Stimulated activated CD8-positive, alpha-beta memory T cell treated with anti-CD3 and anti-CD28 coated beads, Interleukin-12 subunit alpha, Interleukin-12 subunit beta, amount 100 ng/mL, for 1 hour (primary cell): Measurements from ENCODE around the gene ATOH7.
"Not testable (repeated sequence)": the region's sequence is repeated elsewhere in the genome, so short reads cannot be mapped to it uniquely, and the experiment has no call there.

Experiments used
- DNase-seq: peaks from one replicate; pipeline ENCODE4 v3.0.0-alpha.2; 2020; ENCODE audit warnings: low read depth

The ATOH7 gene

DNA sequence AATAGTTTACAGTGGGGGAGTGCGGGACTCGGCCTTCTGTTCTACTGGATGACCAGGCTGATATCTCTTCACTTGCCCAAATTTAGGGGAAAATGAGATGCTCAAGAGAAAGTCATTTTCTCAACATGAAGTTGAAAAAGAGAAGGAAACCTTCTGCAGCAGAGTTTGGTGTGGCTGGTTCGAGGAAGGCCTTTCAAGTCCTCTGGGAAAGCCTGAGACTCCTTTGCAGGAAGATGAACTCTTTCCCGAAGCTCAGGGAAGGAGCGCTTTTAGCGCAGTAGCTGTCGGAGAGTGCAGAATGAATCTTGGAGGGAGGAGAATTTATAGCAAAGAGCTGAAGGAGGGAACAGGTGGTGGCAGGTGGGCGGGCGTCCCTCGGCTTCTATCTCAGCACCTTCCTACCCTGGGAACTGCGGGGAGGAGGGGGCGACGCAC is at the start of gene ATOH7:
Gene ATOH7 (minus strand): TSS at position 297 of the 435 bp plus-strand sequence. CDS start 436 bp downstream, outside the sequence.
- DNase-seq = no peak

DNA sequence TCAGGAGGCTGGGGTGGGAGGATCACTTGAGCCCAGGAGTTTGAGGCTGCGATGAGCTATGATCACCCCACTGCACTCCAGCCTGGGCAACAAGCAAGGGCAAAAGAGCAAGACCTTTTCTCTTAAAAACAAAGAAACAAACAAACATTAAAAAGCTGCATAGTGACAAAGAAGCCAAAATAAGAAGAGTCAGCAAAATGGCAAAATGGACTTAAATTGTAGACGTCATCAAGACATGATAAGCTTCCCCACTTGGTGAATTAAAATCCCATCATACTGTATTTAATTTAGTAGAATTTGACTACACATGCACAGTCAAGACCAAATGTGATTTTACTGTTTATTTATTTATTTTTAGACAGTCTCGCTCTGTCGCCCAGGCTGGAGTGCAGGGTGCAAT is 48.8 kb upstream of the ATOH7 start:
- DNase-seq = no peak

DNA sequence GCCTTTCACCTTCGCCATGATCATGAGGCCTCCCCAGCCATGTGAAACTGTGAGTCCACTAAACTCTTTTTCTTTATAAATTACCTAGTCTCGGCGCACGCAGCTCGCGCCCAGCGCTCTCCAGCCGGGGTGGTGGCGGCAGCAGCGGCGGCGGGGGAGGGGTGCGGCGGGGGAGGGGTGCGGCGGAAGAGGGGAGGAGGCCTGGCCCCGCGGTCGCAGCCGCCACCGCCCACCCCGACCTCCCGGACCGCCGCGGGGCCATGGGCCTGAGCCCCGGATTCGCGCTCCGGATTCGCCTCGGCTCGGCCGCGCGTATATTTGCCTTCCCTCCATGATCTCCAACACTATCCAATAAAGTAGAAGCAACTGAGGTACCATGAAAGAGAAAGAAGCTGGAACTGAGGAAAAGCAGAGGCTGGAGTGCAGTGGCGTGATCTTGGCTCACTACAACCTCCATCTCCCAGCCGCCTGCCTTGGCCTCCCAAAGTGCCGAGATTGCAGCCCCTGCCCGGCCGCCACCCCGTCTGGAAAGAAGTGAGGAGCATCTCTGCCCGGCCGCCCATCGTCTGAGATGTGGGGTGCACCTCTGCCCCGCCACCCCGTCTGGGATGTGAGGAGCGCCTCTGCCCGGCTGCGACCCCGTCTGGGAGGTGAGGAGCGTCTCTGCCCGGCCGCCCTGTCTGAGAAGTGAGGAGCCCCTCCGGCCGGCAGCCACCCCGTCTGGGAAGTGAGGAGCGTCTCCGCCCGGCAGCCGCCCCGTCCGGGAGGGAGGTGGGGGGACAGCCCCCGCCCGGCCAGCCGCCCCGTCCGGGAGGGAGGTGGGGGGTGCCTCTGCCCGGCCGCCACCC is 47.2 kb upstream of the ATOH7 start:
- DNase-seq = not testable (repeated sequence)

DNA sequence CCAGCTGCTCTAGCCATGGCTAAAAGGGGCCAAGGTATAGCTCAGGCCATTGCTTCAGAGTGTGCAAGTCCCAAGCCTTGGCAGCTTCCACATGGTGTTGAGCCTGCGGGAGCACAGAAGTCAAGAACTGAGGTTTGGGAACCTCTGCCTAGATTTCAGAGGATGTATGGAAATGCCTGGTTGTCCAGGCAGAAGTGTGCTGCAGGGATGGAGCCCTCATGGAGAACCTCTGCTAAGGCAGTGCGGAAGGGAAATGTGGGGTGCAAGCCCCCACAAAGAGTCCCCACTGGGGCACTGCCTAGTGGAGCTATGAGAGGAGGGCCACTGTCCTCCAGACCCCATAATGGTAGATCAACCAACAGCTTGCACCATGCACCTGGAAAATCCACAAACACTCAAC is 45.9 kb upstream of the ATOH7 start:
- DNase-seq = not testable (repeated sequence)

DNA sequence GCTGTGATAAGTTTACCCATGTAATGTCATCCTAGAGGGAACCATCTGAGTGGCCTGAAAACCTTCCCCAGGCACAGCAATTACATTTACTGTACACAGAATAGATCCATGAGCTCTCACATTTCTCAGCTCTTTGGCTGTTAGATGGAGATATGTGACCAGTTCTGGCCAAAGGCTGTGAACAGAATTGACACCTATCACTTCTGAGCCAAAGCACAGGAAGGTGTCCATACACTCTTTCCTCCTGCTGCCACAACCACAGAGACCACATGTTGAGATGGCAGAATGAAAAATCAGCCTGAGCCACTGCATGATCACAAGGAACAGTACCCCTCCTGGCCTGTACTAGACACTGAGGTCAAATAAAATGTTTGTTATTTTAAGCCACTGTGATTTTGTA is 44.3 kb upstream of the ATOH7 start:
- DNase-seq = no peak

DNA sequence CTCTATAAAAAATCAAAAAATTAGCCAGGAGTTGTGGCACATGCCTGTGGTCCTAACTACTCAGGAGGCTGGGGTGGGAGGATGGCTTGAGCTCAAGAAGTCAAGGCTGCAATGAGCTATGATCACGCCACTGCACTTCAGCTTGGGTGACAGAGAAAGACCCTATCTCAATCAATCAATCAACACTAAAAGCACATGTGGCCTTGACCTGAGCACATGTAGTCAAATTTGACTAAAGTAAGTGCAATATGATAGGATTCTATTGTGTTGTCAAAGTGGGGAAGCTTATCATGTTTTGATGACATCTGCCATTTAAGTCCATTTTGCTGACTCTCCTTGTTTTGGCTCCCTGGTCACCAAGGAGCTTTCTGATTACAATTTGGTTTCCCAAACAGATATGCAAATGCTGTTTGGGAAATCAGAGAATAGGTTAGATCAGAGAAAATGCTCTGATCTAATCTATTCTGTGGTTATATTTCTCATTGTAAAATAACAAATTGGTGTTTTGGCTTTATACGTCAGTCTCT is 43.8 kb upstream of the ATOH7 start:
- DNase-seq = no peak

DNA sequence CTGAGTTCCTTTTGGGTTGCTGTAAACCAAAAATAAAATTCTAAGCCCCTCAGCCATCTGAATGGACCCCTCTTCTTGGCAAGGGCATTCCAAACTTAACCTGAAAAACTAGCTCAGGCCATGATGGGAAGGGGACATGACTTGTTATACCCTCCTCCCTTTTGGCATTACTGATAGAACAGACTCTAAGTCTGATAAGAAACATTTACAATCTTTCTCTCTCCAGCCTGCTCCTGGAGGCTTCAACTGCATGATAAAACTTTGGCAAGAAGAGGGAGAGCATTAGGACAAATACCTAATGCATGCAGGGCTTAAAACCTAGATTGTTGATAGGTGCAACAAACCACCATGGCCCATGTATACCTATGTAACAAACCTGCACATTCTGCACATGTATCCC is 40.9 kb upstream of the ATOH7 start:
- DNase-seq = no peak

DNA sequence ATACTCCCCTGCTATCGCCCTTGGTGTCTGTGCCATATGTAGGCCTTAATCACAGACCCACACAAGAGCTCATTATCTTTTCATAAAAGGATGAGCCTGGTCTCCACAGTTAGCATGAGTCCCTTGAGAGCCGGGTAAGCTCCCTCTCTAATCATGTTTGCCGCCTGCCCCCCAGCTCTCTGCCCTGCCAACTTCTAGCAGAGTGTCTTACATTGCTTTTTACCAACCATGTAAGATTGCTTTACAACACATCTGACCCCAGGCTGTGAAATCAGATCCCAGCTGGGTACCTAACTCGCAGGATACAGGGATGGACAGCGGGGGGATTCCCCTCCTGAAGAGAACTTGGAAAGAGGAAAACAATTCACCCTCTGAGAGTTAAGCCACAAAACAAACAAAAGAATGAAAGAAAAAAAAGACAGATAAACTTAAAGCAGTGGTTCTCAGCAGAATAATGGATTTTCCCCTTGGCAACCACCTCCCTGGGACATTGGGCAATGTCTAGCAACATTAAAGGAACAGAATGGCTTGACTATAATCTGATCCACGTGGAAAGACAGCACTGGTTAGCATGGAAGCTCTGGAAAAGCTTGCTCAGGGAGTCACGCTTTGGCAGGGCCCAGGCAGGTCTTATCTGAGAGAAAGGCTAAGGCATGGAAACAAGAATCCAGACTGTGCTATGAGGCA is 39.4 kb upstream of the ATOH7 start:
- no peak for DNase-seq

DNA sequence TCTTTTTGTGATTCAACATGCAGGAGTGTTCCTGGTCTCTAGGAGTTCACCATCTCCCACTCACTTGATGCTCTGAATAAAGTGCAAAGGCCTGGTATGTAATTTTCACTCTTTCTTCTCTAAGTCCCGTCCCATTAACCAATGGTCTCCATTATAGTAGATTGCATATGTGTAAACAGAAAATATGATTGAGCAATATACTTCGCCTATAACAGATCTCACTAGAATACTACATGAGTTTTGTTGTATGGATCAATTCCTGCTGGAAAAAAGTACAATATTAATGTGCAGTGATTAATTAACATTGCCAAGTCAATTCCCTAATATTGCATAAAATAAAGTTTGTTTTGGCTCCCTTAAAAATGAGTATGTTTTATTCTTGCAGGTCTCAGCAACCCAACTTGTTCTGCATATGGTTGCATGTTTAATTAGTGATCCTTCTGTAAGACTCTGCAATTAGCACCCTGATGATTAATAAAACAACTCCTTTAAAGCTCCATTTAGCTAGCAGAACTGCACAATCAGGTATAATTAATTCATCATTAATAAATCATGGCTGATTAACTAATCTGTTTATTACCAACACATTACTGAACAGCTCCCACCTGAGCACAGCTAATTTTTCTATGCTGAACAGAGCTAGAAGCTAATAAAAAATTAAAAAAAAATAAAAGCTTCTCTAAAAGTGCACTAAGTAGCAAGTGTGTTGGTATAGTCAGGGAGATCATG is 37.8 kb upstream of the ATOH7 start:
- DNase-seq = no peak

DNA sequence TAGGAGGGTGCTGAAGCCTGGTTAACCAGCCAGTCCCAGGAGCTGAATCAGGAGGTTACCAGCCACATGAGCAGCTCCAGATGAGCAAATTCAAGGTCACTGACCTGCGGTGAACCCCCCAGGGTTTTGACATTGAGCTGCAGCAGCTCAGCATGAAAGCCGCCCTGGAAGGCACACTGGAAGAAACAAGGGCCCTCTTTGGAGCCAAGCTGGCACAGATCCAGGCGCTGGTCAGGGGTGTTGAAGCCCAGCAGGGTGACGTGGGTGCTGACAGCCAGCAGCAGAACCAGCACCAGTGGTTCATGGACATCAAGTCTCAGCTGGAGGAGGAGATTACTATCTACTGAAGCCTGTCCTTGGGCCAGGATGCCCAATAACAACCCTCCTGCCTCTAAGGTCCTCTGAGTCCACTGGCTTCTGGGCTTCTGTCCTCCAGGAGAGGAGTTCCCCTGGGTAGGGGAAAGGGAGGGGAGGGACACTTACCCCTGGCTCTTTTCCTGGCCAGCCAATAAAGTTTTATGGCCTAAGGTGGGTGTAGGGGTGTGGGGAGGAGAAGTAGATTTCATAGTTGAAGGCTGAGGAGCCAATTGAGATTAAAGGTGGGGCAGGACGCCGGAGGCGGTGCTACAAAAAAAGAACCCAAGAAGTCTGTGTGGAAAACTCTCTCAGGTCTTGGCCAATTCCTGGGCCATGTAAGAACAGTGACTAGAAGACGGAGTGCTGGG is 29.4 kb upstream of the ATOH7 start:
- DNase-seq = no peak

DNA sequence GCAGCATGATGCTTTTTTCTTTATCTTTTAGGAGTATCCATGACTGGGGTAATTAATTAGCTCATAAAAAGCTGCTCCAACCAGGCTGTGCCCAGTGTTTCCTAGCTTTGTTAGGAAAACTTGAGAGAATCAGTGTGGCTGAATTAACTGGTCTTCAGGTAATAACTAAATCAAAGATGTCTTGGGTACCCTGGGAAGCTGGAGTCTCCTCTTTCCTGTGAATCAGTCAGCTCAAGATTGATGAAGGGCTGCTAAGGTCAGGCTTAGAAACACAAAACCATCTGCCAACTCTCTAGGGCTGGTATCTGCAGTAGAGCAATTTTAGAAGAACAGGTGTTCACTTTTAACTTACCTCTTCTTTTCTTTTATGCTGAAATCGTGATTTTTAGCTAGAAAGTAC is 21.4 kb upstream of the ATOH7 start:
- no peak for DNase-seq

DNA sequence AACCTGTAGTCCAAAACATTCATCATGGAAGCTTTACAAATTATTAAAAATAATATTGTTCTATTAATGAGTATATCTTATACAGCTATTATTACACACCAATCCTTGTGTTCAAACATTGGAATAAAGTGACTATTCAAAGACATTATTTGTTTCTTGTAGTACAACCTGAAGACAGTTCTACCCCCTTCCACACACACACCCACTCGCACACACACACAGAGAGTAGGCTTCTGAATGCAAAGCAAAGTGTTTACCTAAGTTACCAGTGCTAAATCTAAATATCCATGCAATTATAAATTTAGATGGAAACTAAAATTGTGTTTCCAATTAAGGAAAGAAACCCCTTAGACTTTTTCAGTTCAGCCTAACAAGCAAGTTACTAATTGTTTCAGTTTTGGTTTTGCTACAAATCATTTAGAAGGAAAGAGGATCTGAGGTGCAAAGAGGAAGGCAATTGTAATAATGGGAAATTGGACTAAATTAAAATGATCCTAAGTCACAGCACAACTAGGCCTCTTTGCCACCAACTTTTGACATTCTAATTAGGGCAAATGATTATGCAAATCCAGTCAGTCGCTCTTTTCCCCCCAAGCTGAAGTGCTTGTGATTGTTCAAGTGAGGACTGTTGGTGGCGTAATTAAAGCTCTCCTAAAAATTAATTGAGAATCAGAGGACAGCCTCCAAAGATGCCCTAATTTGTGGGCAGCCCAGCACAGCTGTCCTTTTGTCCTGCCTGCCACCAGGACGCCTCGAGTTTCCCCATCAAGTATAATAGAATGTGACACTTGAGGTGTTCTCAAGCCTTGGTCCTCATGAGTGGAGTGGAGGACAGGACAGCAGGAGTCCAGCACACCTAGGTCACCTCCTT is 19.9 kb upstream of the ATOH7 start:
- no peak for DNase-seq

DNA sequence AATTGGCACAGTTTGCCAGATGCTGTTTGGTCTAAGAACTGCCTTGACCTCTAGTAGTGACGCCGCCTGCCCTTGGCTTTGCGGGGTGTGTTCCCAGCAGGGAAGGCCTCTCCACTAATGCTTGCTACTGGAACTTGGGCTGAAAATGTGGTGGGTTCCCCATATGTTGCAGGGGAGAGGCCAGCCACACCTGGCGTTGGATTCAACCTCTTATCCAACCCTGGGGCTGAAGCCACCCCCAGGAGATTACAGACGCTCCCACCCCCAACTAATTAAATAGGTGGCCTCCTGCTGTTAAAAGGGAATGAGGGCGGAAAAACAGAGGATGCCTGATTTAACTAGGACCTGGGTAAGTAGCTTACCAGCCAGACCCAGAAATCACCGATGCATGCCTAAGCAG is 19.2 kb upstream of the ATOH7 start:
- no peak for DNase-seq

DNA sequence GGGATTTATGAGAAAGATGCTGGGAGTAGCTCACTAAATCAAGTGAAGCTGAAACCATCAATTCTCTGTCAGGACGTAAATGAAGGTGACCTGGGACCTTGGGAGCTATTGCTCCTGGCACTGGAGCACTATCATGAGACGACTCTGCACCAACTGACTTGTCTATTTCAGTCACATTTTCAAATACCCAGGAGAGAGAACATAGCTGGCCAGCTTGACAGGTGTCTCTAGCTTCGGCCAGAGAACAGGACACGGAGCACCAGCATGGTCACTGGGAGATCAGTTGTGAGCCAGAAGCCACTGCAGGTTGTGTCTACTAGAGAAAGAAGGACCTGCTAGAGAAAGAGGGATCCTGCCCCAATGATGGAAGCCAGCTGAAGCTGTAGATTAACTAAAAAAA is 17.4 kb upstream of the ATOH7 start:
- DNase-seq = no peak

DNA sequence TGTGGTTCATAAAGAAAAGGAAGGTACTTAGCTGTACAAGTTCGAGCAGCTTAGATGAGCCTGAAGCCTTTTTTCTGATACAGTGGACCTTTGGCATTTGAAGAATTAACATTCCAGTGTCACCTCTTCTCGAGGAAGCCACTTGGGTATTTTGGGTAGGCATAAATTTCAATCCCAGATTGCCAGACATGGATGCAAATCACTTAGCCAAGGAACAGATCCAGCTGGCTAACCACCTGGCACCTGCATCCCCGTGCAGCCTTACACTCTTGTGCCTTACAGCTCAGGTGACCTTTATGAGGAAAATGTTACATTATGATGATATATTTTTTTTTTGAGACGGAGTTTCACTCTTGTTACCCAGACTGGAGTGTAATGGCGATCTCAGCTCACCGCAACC is 16.0 kb upstream of the ATOH7 start:
- DNase-seq = no peak

DNA sequence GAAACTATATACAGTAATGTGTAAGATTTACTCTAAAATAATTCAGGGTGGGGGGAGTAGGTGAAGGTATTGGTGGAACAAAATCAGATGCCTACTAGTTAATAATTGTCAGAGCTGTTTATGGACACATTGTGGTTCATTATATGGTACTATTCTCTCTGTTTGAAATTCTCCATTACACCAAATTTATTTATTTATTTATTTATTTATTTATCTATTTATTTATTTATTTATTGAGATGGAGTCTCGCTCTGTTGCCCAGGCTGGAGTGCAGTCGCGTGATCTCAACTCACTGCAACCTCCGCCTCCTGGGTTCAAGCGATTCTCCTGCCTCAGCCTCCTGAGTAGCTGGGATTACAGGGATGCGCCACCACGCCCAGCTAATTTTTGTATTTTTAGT is 14.5 kb upstream of the ATOH7 start:
- not testable (repeated sequence) for DNase-seq

DNA sequence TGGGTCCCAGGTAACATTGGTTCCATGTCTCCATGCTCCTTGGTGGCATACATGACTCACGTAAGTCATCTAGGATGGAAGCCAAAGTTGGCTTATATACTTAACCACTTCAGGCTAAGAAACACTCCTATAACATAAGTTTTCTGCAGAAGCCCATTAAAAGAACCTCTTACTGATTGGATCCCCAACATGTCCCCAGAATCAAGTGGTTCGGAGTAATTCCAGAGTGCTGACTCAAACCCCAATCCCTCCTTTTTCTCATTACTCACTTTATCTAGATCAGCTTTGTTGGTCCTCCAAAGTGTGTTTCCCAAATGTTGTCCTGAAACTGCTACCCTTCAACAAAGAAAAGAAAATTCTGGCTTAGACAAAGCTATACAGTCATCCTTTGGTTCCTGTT is 10.1 kb upstream of the ATOH7 start:
- DNase-seq = no peak

DNA sequence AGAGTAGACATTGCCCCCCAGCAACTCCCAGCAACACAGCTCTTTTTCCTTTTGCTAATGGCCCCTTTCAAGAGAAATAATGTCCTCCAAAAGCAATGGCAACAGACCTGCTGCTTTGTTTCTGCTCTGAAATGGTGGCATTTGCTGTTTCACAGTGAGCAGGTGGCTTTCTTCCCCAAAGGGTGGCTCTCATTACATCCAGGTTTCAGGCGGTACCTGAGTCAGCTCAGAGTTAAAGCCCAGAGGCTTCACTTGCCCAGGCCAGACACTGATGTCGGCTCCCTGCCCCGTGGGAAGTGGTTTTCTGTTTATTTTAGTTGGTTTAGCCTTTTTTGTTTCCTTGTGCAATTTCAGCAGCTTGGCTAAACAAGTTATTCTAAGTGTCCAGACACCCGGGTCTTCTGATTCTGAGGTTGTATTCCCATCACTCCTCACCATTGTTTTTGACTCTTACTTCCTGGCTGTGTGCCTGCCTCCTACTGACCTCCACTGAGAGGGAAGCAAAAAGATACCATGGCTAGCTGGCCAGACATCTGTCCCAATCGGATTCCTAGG is 7.8 kb upstream of the ATOH7 start:
- DNase-seq = no peak

DNA sequence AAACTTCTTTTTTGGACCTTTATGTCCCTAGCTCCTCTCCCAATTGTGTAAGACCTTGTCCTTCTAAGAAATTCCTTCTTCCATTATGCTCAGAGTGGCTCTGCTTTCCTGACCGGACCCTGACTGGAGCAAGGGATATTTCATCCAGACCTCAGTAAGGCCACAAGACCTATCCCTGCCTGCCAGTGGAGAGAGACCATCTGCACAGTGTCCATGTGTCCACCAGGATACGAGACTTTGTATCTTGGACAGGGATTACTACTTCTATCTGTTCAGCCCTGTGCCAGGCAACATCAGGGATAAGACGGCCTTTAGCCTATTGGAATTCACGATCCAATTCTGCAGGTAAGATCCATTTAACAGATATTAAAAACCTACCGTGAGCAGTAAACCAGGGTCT is 7.2 kb upstream of the ATOH7 start:
- no peak for DNase-seq

DNA sequence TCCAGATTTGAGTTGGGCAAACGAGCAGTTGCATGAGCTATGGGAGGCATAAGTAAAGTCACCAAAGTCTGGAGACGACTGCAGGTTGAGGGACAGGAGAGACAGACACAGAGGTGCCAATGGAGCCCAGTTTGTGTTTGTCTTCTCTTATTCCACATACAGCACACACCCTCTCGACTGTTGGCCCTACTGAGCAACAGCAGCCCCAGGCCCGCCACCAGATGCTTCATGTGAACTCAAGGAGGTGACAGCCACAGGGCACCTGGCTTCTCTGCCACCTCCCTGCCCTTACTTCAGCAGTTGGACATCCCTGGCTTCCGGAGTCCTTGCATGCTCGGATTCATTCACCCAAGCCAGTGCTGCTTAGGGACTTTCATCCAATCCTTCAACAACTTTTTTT is 6.5 kb upstream of the ATOH7 start:
- DNase-seq = no peak

DNA sequence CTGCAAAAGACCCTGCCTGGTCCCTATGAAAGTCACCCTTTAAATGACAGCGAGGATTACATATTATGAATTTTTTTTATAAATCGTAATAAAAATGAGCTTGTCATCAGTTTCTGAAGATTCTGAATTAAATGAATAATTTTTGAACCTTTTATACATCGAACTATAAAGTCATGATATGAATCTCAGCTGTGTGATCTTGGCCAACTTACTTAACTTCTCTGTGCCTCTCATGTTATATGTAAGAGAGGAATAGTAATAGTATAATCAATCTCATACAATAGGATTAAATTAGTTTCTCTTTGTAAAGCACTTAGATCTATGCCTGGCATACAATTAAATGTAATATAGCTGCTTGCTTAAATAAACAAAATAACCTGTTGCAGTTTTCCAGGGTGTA is 5.3 kb upstream of the ATOH7 start:
- DNase-seq = no peak
